Measurements from ENCODE around the gene NSD2. TPM values are rescaled to one million over a fixed set of nuclear protein-coding genes. Genes with fewer than 3 reads are reported as not detected.

Gene NSD2
- total RNA-seq, 6 experiments from 2014 or later: 11.4 to 19.4 (median 14.0) TPM

DNA sequence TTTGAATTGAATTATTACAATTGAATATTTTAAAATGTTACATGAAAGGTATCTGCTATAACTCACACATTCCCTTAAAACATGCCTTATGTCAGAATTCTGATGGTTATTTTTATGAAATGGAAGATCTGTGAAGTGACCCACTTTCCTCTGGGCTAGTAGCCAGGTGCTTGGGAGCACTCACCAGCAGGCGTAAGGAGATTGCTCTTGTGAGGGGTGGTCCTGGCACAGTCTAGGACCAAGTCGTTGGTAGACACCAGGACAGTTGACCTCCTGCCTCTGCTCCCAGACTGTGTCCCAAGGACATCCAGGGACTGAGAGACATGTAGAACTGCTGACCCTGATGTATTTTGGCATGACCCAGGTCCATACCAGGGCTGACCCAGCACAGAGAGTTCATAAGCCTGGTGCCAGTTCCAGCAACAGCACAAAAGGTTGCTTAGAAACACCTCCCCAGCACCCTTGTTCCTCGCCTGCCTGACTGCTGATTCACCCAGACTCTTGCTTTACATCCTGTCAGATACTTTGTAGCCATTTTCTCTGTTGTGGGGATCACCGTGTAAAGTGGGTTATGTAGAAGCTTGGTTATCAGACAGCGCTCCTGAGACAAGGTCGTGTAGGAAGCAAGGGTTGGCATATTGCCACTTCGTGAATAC lies 89.1 kb downstream of the NSD2 start:
- no peak overlapping the region for H3K4me3 ChIP-seq
- H3K27me3 ChIP-seq: no peaks in the 10 kb centered on the region
- intact Hi-C loops (cut with DNase I): no loop called here
- ATAC-seq: peak in 2 of 4 donors; percentile 35 to 65
- no peak for DNase-seq
- peaks cover 0 to 6% (median 0%) of the 10 kb centered on the region in 4 donors for H3K4me1 ChIP-seq
- H3K9me3 ChIP-seq: no peaks in the 10 kb centered on the region
- H3K27ac ChIP-seq: no peak overlapping the region
- WGBS (ENCODE audit: insufficient coverage, low coverage, low lambda C conversion rate, missing lambda C conversion rate): 76% methylated on average over 6 of the region's 7 CpGs
- peaks cover 0 to 21% (median 6%) of the 10 kb centered on the region in 4 donors for H3K36me3 ChIP-seq
- TF ChIP-seq, protein P1, sequence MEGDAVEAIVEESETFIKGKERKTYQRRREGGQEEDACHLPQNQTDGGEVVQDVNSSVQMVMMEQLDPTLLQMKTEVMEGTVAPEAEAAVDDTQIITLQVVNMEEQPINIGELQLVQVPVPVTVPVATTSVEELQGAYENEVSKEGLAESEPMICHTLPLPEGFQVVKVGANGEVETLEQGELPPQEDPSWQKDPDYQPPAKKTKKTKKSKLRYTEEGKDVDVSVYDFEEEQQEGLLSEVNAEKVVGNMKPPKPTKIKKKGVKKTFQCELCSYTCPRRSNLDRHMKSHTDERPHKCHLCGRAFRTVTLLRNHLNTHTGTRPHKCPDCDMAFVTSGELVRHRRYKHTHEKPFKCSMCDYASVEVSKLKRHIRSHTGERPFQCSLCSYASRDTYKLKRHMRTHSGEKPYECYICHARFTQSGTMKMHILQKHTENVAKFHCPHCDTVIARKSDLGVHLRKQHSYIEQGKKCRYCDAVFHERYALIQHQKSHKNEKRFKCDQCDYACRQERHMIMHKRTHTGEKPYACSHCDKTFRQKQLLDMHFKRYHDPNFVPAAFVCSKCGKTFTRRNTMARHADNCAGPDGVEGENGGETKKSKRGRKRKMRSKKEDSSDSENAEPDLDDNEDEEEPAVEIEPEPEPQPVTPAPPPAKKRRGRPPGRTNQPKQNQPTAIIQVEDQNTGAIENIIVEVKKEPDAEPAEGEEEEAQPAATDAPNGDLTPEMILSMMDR (IDR thresholded peaks at IDR 0.05): no peak

DNA sequence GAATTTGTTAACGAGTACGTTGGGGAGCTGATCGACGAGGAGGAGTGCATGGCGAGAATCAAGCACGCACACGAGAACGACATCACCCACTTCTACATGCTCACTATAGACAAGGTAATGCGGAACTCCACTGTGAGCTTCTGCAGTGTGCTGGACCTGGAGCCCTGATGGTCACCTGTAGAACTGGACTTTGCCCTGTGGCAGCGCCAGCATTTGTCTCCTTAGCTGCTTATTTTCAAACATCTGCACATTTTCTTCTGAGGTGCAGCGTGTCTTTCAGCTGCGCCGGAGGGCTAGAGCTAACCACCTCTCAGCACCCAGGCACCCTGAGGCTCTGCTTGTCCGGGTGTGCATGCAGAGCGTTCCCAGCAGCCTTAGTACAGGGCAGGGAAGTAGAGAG lies 89.8 kb downstream of the NSD2 start:
- intact Hi-C loops (cut with DNase I): no loop called here
- peaks cover 0 to 6% (median 0%) of the 10 kb centered on the region in 4 donors for H3K4me1 ChIP-seq
- H3K4me3 ChIP-seq: no peak overlapping the region
- DNase-seq (no peak), ATAC-seq (peak in 1 of 4 donors; percentile 19)
- WGBS (ENCODE audit: insufficient coverage, low coverage, low lambda C conversion rate, missing lambda C conversion rate): 93% methylated on average over 8 of the region's 15 CpGs
- H3K27me3 ChIP-seq: no peaks in the 10 kb centered on the region
- peaks cover 0 to 18% (median 2%) of the 10 kb centered on the region in 4 donors for H3K36me3 ChIP-seq
- TF ChIP-seq POLR2A (IDR thresholded peaks at IDR 0.05): no peak
- TF ChIP-seq, protein P1 (IDR thresholded peaks at IDR 0.05): no peak
- no peaks in the 10 kb centered on the region for H3K9me3 ChIP-seq
- H3K27ac ChIP-seq: no peak overlapping the region

DNA sequence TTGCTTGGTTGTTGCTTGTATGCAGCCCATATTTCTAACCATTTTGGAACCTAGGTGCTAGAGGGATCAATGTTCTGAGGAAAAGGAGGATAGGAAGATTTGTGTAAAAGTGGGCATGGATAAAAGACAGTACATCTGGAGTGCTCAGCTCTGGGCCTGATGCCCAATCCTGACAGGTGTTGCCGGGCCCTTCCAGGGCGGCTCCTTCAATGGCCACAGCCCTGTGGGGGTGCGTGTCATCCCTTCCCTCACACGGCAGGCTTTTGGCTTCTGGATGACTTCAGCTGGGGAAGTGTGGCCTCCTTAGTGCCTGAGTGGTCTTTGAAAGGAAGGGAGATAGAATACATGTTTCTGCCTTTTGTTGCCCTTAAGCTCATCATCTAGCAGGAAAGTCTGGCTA lies 90.4 kb downstream of the NSD2 start:
- Histone ChIP-seq H3K4me1 (peaks cover 0 to 6% (median under 1%) of the 10 kb centered on the region in 4 donors), H3K27me3 (no peaks in the 10 kb centered on the region), H3K27ac (no peak overlapping the region), H3K9me3 (no peaks in the 10 kb centered on the region), H3K36me3 (peaks cover 0 to 18% (median 2%) of the 10 kb centered on the region in 4 donors), H3K4me3 (no peak overlapping the region)
- intact Hi-C loops (cut with DNase I): no loop called here
- DNase-seq (no peak), ATAC-seq (no peak)
- no peak for TF ChIP-seq POLR2A (IDR thresholded peaks at IDR 0.05)
- TF ChIP-seq, protein P1 (IDR thresholded peaks at IDR 0.05): no peak
- 95% methylated on average over 3 of the region's 4 CpGs for WGBS (ENCODE audit: insufficient coverage, low coverage, low lambda C conversion rate, missing lambda C conversion rate)

DNA sequence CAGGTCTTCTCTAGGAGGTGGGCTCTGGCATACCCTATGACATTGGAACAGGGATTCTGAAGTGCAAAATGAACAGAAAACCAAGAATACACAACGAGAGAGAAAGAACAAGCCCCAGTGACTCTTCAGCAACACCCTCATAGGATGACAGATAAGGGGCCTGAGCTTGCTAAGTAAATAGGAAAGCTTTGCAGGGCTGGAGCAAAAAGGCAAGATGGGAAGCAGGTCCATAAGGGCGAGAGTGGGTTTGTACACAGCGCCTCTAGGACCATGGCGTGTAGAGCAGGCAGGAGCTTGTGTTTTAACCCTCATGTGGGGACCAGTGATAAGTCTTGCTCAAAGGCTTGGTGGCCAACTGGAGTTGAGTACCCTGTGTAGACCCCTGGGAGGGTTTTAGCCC lies 91.8 kb downstream of the NSD2 start:
- intact Hi-C loops (cut with DNase I): no loop called here
- H3K4me3 ChIP-seq: no peak overlapping the region
- H3K36me3 ChIP-seq: peaks cover 0 to 16% (median 2%) of the 10 kb centered on the region in 4 donors
- WGBS (ENCODE audit: insufficient coverage, low coverage, low lambda C conversion rate, missing lambda C conversion rate): 88% methylated on average over 4 of the region's 4 CpGs
- no peaks in the 10 kb centered on the region for H3K27me3 ChIP-seq
- DNase-seq (no peak), ATAC-seq (no peak)
- TF ChIP-seq, protein P1 (IDR thresholded peaks at IDR 0.05): no peak
- TF ChIP-seq POLR2A (IDR thresholded peaks at IDR 0.05): no peak
- H3K9me3 ChIP-seq: no peaks in the 10 kb centered on the region
- peaks cover 0 to 7% (median 3%) of the 10 kb centered on the region in 4 donors for H3K4me1 ChIP-seq
- no peak overlapping the region for H3K27ac ChIP-seq

All from right lobe of liver (tissue), 6 donors.